SU-DHL-6 (cell line): ENCODE results near the gene HECW1.

Experiments
- H2AFZ ChIP-seq: fragments of 200-600 bp; sonication (generic); 2 replicates; pipeline ENCODE4 v1.6.1; 2014; ENCODE audit warnings: low read depth, mild to moderate bottlenecking, moderate library complexity, mixed read lengths, antibody characterized with exemption, low read length; ENCODE audit not compliant: severe bottlenecking
- H3F3A ChIP-seq: fragments of 200-600 bp; shearing (Covaris generic); 2 replicates; pipeline ENCODE4 v1.6.0; 2016; ENCODE audit warnings: antibody characterized with exemption, mild to moderate bottlenecking; ENCODE audit not compliant: insufficient read depth
- H3K27ac ChIP-seq: fragments of 200-600 bp; sonication (generic); 2 replicates; pipeline ENCODE4 v1.5.1; 2016; ENCODE audit warnings: low read depth, mild to moderate bottlenecking, low read length, moderate library complexity, mixed read lengths
- H3K27me3 ChIP-seq: fragments of 200-600 bp; sonication (generic), shearing (Covaris generic); 2 replicates; pipeline ENCODE4 v1.6.0; 2014; ENCODE audit warnings: mild to moderate bottlenecking, low read length
- H3K36me3 ChIP-seq: fragments of 200-600 bp; sonication (generic); 2 replicates; pipeline ENCODE4 v1.6.1; 2014; ENCODE audit warnings: mild to moderate bottlenecking, low read length, mixed read lengths
- H3K4me2 ChIP-seq: fragments of 300-600, 200-600 bp; shearing (Covaris generic), sonication (generic); 2 replicates; pipeline ENCODE4 v1.6.0; 2014; ENCODE audit warnings: low read length, low read depth, mild to moderate bottlenecking; ENCODE audit not compliant: poor library complexity, severe bottlenecking
- H3K4me3 ChIP-seq: fragments of 200-600 bp; sonication (generic); 2 replicates; pipeline ENCODE4 v1.5.1; 2014; ENCODE audit warnings: antibody characterized with exemption, low read length, mild to moderate bottlenecking, mixed read lengths; ENCODE audit not compliant: insufficient read depth, poor library complexity, severe bottlenecking
- H3K79me2 ChIP-seq: fragments of 200-600 bp; sonication (generic); 2 replicates; pipeline ENCODE4 v1.6.1; 2014; ENCODE audit warnings: mild to moderate bottlenecking, low read length, moderate library complexity; ENCODE audit not compliant: insufficient read depth
- H3K9ac ChIP-seq: fragments of 200-600 bp; sonication (generic); 2 replicates; pipeline ENCODE4 v1.7.0; 2014; ENCODE audit warnings: mild to moderate bottlenecking, low read length
- H3K9me2 ChIP-seq: fragments of 200-600 bp; sonication (generic); replicated peaks from 2 replicates; pipeline ENCODE4 v1.6.1; 2014; ENCODE audit warnings: low read length; ENCODE audit not compliant: insufficient read depth
- H3K9me3 ChIP-seq: fragments of 200-600 bp; sonication (generic); 2 replicates; pipeline ENCODE4 v1.6.1; 2014; ENCODE audit warnings: low read length, mixed read lengths; ENCODE audit not compliant: insufficient read depth
- H4K20me1 ChIP-seq: fragments of 200-600 bp; sonication (generic); 2 replicates; pipeline ENCODE4 v1.6.1; 2014; ENCODE audit warnings: low read depth, mild to moderate bottlenecking, antibody characterized with exemption, low read length, moderate library complexity, mixed read lengths
- EZH2phosphoT487 ChIP-seq: fragments of 200-600 bp; sonication (generic), shearing (Covaris generic); conservative IDR thresholded peaks from 2 replicates; pipeline ENCODE4 v1.6.1; 2018; ENCODE audit warnings: mild to moderate bottlenecking, antibody characterized with exemption, low read length, moderate library complexity, mixed read lengths
- TF ChIP-seq, protein P1 (sequence below): fragments of 200-600 bp; sonication (generic); IDR thresholded peaks from one replicate; pipeline ENCODE4 v1.5.1; 2017; ENCODE audit warnings: antibody characterized with exemption, mild to moderate bottlenecking, low read length, moderate library complexity; ENCODE audit not compliant: insufficient read depth, poor library complexity, severe bottlenecking

The HECW1 gene

DNA sequence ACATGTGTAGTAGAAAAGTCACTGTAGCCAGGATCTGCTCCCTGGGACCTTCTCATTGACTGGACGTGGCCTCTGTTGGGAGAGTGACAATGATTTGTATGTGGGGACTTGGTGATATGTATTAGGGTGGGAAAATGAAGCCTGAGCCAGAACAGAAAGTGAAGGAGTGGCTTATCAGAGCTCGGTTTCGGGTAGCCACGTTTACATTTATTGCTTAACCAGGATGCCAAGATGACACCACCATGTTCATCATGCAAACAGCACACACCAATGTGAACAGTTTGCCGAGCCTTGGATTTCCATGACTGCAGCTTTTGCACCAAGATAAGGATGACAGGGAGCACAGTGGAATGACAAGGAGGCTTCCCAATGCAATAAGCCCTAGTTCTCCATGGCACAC, 357.7 kb downstream of the HECW1 start:
- Histone ChIP-seq H3K4me2 (no peak overlapping the region), H4K20me1 (no peaks in the 10 kb centered on the region), H3K9me3 (no peaks in the 10 kb centered on the region), H3K4me3 (no peak overlapping the region), H3F3A (no peaks in the 10 kb centered on the region), H3K36me3 (no peaks in the 10 kb centered on the region), H3K9me2 (no peaks in the 10 kb centered on the region), H3K27me3 (no peaks in the 10 kb centered on the region), H3K27ac (no peak overlapping the region), H3K9ac (no peak overlapping the region), H2AFZ (no peak overlapping the region), H3K79me2 (no peaks in the 10 kb centered on the region)
- no peak for TF ChIP-seq EZH2phosphoT487
- TF ChIP-seq, protein P1, sequence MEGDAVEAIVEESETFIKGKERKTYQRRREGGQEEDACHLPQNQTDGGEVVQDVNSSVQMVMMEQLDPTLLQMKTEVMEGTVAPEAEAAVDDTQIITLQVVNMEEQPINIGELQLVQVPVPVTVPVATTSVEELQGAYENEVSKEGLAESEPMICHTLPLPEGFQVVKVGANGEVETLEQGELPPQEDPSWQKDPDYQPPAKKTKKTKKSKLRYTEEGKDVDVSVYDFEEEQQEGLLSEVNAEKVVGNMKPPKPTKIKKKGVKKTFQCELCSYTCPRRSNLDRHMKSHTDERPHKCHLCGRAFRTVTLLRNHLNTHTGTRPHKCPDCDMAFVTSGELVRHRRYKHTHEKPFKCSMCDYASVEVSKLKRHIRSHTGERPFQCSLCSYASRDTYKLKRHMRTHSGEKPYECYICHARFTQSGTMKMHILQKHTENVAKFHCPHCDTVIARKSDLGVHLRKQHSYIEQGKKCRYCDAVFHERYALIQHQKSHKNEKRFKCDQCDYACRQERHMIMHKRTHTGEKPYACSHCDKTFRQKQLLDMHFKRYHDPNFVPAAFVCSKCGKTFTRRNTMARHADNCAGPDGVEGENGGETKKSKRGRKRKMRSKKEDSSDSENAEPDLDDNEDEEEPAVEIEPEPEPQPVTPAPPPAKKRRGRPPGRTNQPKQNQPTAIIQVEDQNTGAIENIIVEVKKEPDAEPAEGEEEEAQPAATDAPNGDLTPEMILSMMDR, result no peak

DNA sequence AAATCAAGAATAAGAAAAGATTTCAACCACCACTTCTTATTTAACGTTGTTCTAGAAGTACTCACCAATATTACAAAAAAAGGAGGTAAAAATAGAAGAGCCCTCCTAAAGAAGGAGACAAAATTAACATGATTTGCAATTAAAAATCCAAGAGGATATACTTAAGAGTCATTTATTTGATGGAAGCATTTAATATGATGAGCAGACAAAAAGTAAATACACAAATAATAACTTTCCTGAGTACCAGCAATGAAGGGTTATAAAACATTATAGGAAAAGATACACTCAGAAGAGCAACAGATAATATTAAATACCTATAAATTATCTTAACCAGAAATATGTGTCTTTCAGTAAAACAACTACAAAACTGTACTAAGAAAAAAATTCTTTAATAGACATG, 363.5 kb downstream of the HECW1 start:
- Histone ChIP-seq H3K27ac (no peak overlapping the region), H3K9ac (no peak overlapping the region), H3K9me3 (no peaks in the 10 kb centered on the region), H3K27me3 (no peaks in the 10 kb centered on the region), H3K9me2 (no peaks in the 10 kb centered on the region), H3K79me2 (no peaks in the 10 kb centered on the region), H3K4me2 (no peak overlapping the region), H3F3A (no peaks in the 10 kb centered on the region; the same call in 1 of the 2 replicates), H2AFZ (no peak overlapping the region), H4K20me1 (no peaks in the 10 kb centered on the region), H3K36me3 (no peaks in the 10 kb centered on the region), H3K4me3 (no peak overlapping the region)
- TF ChIP-seq, protein P1, result no peak
- TF ChIP-seq EZH2phosphoT487, result no peak

DNA sequence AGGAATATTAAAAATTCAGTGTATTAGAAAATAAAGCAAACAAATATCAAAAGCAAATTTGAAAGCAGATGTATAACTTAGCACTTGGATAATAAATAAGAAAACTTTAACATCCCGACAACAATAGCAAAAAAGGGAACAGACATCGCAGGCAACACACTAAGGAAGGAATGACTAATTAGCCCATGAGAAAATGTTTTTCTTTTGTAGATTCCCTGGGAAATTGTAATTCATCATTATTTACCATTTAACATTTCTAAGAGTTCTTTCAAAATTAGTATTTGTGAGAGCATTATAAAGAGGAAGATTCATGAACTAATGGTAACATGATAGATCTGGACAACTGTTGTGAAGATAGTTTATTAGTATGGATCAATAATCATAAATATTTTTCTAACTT, 364.4 kb downstream of the HECW1 start:
- H3K27ac ChIP-seq, result no peak overlapping the region
- H3K9ac ChIP-seq, result no peak overlapping the region
- H3K4me3 ChIP-seq, result no peak overlapping the region
- no peaks in the 10 kb centered on the region for H3K27me3 ChIP-seq
- no peaks in the 10 kb centered on the region for H3K79me2 ChIP-seq
- H3F3A ChIP-seq, result no peaks in the 10 kb centered on the region; the same call in 1 of the 2 replicates
- no peak overlapping the region for H2AFZ ChIP-seq
- H3K9me2 ChIP-seq, result no peaks in the 10 kb centered on the region
- TF ChIP-seq, protein P1, result no peak
- TF ChIP-seq EZH2phosphoT487, result no peak
- no peaks in the 10 kb centered on the region for H3K9me3 ChIP-seq
- no peaks in the 10 kb centered on the region for H3K36me3 ChIP-seq
- no peaks in the 10 kb centered on the region for H4K20me1 ChIP-seq
- H3K4me2 ChIP-seq, result no peak overlapping the region
